ENCODE results near the gene ATP2C1. TPM values are rescaled to one million over a fixed set of nuclear protein-coding genes. Genes with fewer than 3 reads are reported as not detected.

ATP2C1 gene
- total RNA-seq, 2 donors from 2014 or later: 76.8 to 81.3 TPM

- no peak for DNase-seq
- no peak overlapping the region for H3K4me3 ChIP-seq (ENCODE audit: low read length)
- TF ChIP-seq CTCF (conservative IDR thresholded peaks at IDR 0.05): no peak
- no peak overlapping the region for H3K27ac Mint-ChIP-seq
- no peak overlapping the region for H3K27ac ChIP-seq (ENCODE audit: low read depth, low read length)
- peaks cover 21% of the 10 kb centered on the region for H3K4me1 Mint-ChIP-seq
- peaks cover 7% of the 10 kb centered on the region for H3K4me1 ChIP-seq (ENCODE audit: control insufficient read depth, insufficient read depth, low read length)
- H3K36me3 Mint-ChIP-seq (ENCODE audit: low read depth): peaks cover 23% of the 10 kb centered on the region
- no peaks in the 10 kb centered on the region for H3K9me3 Mint-ChIP-seq
- H3K9ac ChIP-seq (ENCODE audit: extremely low read depth, low read length, poor library complexity, severe bottlenecking): no peak overlapping the region
- H3K36me3 ChIP-seq (ENCODE audit: control insufficient read depth, insufficient read depth, low read length): peaks cover 52% of the 10 kb centered on the region
- H3K4me3 Mint-ChIP-seq: no peak overlapping the region
- H3K27me3 Mint-ChIP-seq (ENCODE audit: insufficient read depth): no peaks in the 10 kb centered on the region
- no peaks in the 10 kb centered on the region for H3K27me3 ChIP-seq (ENCODE audit: control insufficient read depth, insufficient read depth, low read length, poor library complexity, severe bottlenecking)
- H3K9me3 ChIP-seq (ENCODE audit: control insufficient read depth, low read length): no peaks in the 10 kb centered on the region
These were observed 45.9 kb downstream of the ATP2C1 start for GRCh38 chr3:130939753-130940152.

- Histone ChIP-seq H3K9me3 (ENCODE audit: control insufficient read depth, low read length) (no peaks in the 10 kb centered on the region), H3K9ac (ENCODE audit: extremely low read depth, low read length, poor library complexity, severe bottlenecking) (no peak overlapping the region), H3K4me3 (ENCODE audit: low read length) (peak overlapping the region; percentile 3), H3K27ac (ENCODE audit: low read depth, low read length) (no peak overlapping the region), H3K36me3 (ENCODE audit: control insufficient read depth, insufficient read depth, low read length) (peaks cover 49% of the 10 kb centered on the region), H3K27me3 (ENCODE audit: control insufficient read depth, insufficient read depth, low read length, poor library complexity, severe bottlenecking) (no peaks in the 10 kb centered on the region), H3K4me1 (ENCODE audit: control insufficient read depth, insufficient read depth, low read length) (peaks cover 11% of the 10 kb centered on the region)
- Mint-ChIP-seq H3K9me3 (no peaks in the 10 kb centered on the region), H3K27me3 (ENCODE audit: insufficient read depth) (no peaks in the 10 kb centered on the region), H3K36me3 (ENCODE audit: low read depth) (peaks cover 29% of the 10 kb centered on the region), H3K4me1 (peaks cover 25% of the 10 kb centered on the region), H3K4me3 (no peak overlapping the region), H3K27ac (no peak overlapping the region)
- TF ChIP-seq CTCF (conservative IDR thresholded peaks at IDR 0.05): no peak
- DNase-seq: no peak
These were observed 47.9 kb downstream of the ATP2C1 start for GRCh38 chr3:130941793-130942192.

GRCh38 chr3:130946882-130947281 lies 53.0 kb downstream of the ATP2C1 start:
- DNase-seq: no peak
- Histone ChIP-seq H3K4me3 (ENCODE audit: low read length) (peak overlapping the region; percentile 0), H3K4me1 (ENCODE audit: control insufficient read depth, insufficient read depth, low read length) (peaks cover 13% of the 10 kb centered on the region), H3K27me3 (ENCODE audit: control insufficient read depth, insufficient read depth, low read length, poor library complexity, severe bottlenecking) (no peaks in the 10 kb centered on the region), H3K9ac (ENCODE audit: extremely low read depth, low read length, poor library complexity, severe bottlenecking) (no peak overlapping the region), H3K9me3 (ENCODE audit: control insufficient read depth, low read length) (peaks cover 13% of the 10 kb centered on the region), H3K27ac (ENCODE audit: low read depth, low read length) (no peak overlapping the region), H3K36me3 (ENCODE audit: control insufficient read depth, insufficient read depth, low read length) (peaks cover 64% of the 10 kb centered on the region)
- Mint-ChIP-seq H3K36me3 (ENCODE audit: low read depth) (peaks cover 34% of the 10 kb centered on the region), H3K27ac (no peak overlapping the region), H3K4me3 (no peak overlapping the region), H3K27me3 (ENCODE audit: insufficient read depth) (no peaks in the 10 kb centered on the region), H3K9me3 (peaks cover 3% of the 10 kb centered on the region), H3K4me1 (peaks cover 29% of the 10 kb centered on the region)
- TF ChIP-seq CTCF (conservative IDR thresholded peaks at IDR 0.05): no peak
- WGBS, 2 experiments (ENCODE audit: insufficient coverage in 1 of 2, insufficient read length in 1 of 2): 89 to 92% methylated on average over 2 to 3 of the region's 3 CpGs

Data from endodermal cell (in vitro differentiated cells).